ENCODE data around the gene MUTYH.
"Not testable (repeated sequence)": the region's sequence is repeated elsewhere in the genome, so short reads cannot be mapped to it uniquely, and the experiment has no call there.

MUTYH gene

GRCh38 chr1:45317166-45317565 lies 23.1 kb downstream of the MUTYH start:
- no peak for DNase-seq

- no peak for DNase-seq
These were observed 26.0 kb downstream of the MUTYH start for GRCh38 chr1:45314266-45314665.

GRCh38 chr1:45306905-45307304 lies 33.3 kb downstream of the MUTYH start:
- DNase-seq, result no peak

- no peak for DNase-seq
These were observed 33.9 kb downstream of the MUTYH start for GRCh38 chr1:45306319-45306718.

- DNase-seq, result no peak
These were observed 35.0 kb downstream of the MUTYH start for GRCh38 chr1:45305231-45305630.

- no peak for DNase-seq
These were observed 35.7 kb downstream of the MUTYH start for GRCh38 chr1:45304311-45305081.

- peak; percentile 96 for DNase-seq
These were observed 36.5 kb downstream of the MUTYH start for GRCh38 chr1:45303520-45304310.

GRCh38 chr1:45302505-45303150 lies 37.6 kb downstream of the MUTYH start:
- DNase-seq, result no peak

GRCh38 chr1:45300669-45300997 lies 39.6 kb downstream of the MUTYH start:
- DNase-seq, result no peak

- DNase-seq, result peak; percentile 19
These were observed 40.1 kb downstream of the MUTYH start for GRCh38 chr1:45299981-45300668.

GRCh38 chr1:45299296-45299695 lies 40.9 kb downstream of the MUTYH start:
- no peak for DNase-seq

GRCh38 chr1:45297666-45298356 lies 42.4 kb downstream of the MUTYH start:
- no peak for DNase-seq

- DNase-seq, result no peak
These were observed 48.5 kb downstream of the MUTYH start for GRCh38 chr1:45291716-45292115.

GRCh38 chr1:45291002-45291401 lies 49.2 kb downstream of the MUTYH start:
- DNase-seq, result not testable (repeated sequence)

- not testable (repeated sequence) for DNase-seq
These were observed 53.7 kb downstream of the MUTYH start for GRCh38 chr1:45286521-45286920.

GRCh38 chr1:45284858-45285257 lies 55.4 kb downstream of the MUTYH start:
- DNase-seq, result not testable (repeated sequence)

- no peak for DNase-seq
These were observed 57.9 kb downstream of the MUTYH start for GRCh38 chr1:45282351-45282750.
